HTR-8/SVneo (cell line): ENCODE data around the gene RASL11B.
"Not testable (repeated sequence)": the region's sequence is repeated elsewhere in the genome, so short reads cannot be mapped to it uniquely, and the experiment has no call there.

ENCODE experiments used
- DNase-seq: peaks from one replicate; pipeline ENCODE4 v3.0.0; 2011; ENCODE audit warnings: low spot score, mixed read lengths; ENCODE audit not compliant: insufficient read length
- FAIRE-seq: peaks from 2 replicates; lab custom pipeline; 2011; peaks lifted over from hg19 to GRCh38; lab: Jason Lieb, UNC

Gene RASL11B, protein sequence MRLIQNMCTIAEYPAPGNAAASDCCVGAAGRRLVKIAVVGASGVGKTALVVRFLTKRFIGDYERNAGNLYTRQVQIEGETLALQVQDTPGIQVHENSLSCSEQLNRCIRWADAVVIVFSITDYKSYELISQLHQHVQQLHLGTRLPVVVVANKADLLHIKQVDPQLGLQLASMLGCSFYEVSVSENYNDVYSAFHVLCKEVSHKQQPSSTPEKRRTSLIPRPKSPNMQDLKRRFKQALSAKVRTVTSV

GRCh38 chr4:52861879-52862616, at the start of gene RASL11B:
Gene RASL11B, plus strand, starts transcription at chr4:52862317. Its CDS starts 191 bp downstream, at chr4:52862508.
- DNase-seq: peak; percentile 68
- no peak for FAIRE-seq

- FAIRE-seq: no peak
Observed at GRCh38 chr4:52813546-52813945, 48.6 kb upstream of the RASL11B start.

DNA sequence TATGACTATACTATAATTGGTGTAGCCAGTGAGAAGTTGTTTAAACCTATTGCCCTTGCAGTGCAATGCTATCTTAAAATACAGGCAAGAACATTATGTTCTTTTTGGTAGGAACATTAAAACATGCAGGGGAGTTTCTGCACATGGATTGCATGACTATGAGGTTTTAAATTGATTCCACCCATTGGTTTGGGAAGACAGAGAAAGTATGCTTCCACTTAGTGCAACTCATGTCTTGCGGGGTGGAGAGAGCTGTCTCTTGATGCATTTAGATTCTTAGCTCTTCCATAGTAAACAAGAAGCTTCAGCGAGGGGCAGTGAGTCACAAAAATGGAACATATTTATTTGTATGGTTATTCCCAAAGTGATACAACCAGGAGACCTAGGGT, 39.5 kb upstream of the RASL11B start:
- no peak for FAIRE-seq
- no peak for DNase-seq

More at GRCh38 chr4:52813546-52813945, 48.6 kb upstream of the RASL11B start:
- DNase-seq: no peak

- DNase-seq: no peak
- FAIRE-seq: no peak
Observed at GRCh38 chr4:52822972-52823701, 39.0 kb upstream of the RASL11B start.

- DNase-seq (no peak), FAIRE-seq (no peak)
Observed at GRCh38 chr4:52823702-52824092, 38.4 kb upstream of the RASL11B start.

DNA sequence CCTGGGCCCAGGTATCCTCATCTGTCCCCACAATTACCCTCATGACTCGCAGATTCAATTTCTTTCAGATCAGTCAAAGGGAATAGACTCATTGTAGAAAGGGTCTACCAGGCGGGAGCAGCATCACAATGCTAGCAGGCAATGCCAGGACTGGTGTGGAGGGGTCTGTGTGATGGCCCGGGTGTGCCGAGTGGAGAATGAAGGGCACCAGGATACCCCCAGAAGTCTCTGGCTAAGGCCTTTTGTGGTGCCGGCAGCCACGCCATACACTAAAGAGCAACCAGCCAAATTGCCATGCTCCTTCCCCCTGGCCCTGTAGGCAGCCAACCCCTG, 37.9 kb upstream of the RASL11B start:
- FAIRE-seq (no peak), DNase-seq (no peak)

DNA sequence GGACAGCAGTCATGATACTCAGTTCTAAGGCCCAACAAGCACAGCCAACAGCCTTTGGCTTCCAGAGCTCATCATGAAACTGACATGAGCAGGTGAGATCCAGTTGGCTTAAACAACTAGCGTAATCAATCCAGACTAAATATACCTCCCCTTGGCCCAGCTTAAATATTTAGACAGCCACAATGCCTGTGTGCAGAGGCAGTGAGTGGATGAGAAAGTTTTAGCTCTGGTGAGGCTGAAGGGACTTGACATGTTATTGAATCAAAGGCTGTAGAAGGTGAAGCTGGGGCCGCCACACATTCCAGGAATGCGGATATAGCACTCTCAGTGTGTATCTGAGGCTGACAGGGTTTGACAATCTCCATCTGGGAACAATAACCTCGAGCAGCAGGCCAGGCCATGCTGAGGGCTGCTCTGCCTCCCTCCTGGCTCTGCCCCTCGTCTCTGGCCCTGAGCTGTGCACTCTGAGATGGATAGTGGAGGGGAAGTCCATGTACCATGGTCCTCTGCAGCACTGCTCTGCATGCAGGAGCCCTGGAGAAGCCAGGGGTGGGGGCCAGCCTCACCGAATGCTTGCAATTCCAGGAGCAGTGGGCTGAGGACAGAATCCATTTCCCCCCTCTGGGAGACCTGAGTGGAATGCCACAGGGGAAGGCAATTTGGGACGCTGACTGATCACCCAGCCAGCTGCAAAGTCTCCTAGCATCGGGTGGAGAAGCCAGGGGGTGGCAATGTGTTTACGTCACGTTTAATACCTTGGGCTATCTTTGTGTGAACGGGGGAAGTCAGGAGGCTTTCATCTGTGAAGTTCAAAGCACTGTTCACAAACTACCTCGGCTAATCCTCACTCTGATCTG, 37.3 kb upstream of the RASL11B start:
- DNase-seq: no peak
- no peak for FAIRE-seq

DNA sequence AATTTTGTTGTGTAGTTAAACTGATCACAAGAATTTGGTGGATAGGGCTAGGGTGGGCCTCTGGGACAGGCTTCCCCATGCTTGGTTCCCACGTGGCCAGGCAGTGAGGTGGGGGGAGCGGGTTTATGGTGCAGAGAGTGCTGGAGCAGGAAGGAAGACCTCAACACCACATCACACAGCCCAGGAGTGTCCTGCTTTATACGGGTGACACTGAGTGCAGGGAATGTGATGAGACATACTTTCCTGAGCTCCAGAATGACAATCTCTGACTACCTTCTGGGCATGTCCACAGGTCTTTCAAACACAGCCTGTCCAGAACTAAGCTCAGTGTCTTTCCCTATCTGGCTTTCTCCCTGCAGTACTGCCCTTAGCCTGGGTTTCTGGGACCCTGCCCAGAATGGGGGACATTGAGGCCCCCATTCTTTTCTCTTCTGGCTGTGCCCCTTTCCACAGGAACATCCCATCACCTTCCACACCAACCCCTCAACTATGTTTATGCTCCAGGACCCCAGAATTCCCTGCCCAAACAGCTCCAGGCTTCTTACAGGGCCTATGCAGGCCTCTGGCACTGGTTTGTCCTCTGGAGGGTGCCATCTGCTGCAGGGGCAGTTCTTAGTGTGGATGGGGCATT, 36.5 kb upstream of the RASL11B start:
- DNase-seq: no peak
- no peak for FAIRE-seq

- DNase-seq (no peak), FAIRE-seq (no peak)
Observed at GRCh38 chr4:52833941-52834525, 28.1 kb upstream of the RASL11B start.

DNA sequence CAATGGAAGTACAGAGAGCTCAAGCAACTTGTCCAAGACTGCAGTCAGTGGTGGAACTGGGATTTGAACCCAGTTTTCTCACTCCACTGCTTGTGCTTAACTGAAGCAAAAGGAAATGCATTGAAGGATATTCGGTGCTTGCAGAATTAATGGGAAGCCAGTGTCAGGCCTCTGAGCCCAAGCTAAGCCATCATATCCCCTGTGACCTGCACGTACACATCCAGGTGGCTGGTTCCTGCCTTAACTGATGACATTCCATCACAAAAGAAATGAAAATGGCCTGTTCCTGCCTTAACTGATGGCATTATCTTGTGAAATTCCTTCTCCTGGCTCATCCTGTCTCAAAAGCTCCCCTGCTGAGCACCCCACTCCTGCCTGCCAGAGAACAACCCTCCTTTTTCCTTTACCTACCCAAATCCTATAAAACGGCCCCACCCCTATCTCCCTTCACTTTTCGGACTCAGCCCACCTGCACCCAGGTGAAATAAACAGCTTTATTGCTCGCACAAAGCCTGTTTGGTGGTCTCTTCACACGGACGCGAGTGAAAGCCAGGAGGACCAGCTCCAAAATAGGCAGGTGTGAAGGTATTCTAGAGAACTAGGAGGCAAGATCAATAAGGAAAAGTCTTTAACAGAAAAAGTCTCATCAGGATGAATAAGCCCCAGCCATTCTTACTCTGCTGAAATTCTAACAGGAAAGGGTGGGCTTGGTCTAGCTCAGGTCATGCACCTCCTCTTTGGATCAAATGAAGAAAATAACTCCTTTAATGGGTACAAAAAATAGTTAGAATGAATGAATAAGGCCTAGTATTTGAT, 27.3 kb upstream of the RASL11B start:
- not testable (repeated sequence) for DNase-seq, FAIRE-seq

GRCh38 chr4:52836120-52836519, 26.0 kb upstream of the RASL11B start:
- DNase-seq (no peak), FAIRE-seq (no peak)

GRCh38 chr4:52836678-52837077, 25.4 kb upstream of the RASL11B start:
- FAIRE-seq (no peak), DNase-seq (no peak)

DNA sequence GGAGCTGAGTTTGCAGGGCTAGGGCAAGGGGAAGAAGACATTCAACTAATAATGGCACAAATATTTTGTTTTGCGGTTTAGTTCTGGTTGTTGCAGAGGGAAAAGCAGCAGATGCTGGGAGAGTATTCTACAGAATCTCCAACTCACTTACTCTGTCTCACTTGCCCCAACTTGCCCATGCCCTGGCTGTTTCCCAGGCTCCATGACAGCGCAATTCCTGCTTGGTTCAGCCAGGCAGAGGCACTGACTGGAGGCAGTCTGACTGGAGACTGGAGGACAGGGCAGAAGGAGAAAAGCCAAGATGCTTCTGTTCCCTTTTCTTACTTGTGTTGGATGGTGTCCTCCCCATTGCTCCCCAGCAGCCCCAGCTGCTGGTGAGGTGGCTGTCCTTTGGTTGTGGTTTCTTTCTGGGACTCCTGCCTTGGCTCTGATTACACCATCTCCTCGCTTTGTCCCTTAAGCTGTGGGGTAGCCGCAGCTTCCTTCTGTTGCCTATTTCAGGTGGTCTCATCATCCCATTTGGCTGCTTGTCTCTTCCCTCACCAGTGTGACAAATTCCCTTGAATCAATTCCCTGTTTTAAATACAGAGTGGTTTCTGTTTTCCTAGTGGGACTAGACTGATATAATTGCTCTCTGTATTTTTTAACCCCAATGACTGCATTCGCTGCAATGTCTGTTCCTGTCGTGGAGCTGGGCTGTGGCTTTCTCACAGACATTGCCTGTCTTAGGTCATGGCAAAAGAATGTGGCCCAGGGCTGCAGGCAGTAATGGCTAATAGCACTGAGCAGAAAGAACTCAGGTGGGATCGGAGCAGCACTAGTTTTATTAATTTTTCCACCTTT, 24.2 kb upstream of the RASL11B start:
- DNase-seq (peak; percentile 59), FAIRE-seq (no peak)

DNA sequence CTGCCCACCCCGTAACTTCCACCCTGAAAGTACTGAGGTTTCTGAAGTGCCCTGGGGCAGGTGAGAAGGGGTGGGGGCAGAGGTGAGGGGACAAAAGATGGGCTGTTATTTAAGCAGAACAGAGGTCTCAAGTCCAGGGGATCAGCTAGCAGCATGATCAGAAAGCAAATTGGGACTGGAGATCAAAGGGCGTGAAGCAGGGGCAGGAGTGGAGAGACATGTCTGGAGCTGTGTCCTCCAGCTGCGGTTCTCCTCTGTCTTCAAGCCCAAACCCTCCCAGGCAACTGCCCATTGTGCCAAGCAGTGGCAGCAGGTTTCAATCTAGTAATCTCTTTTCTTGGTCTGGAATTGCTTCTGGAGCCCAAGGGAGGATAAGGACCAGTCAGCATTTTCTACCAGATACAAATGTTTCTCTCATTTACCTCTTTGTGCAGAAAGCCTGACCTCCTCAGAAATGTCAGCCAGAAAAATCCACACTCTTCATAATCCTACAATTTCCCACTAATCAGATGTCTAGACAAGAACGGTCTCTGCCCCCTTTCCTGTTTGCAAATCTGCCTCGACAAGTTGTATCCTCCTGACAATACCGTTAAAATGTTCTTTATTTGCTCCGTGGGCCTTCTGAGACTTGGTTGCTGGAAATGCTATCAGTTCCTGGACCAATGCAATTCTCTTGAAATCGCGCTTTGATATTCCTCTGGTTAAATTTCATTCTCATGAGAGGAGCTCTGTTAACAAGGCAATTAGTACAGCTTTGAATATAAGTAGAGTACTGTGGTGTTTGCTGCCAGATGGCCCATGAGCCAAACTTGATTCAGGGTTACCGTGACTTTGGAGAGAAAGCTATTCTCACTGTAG, 23.2 kb upstream of the RASL11B start:
- no peak for FAIRE-seq
- no peak for DNase-seq

- DNase-seq: no peak
- FAIRE-seq: no peak
Observed at GRCh38 chr4:52840531-52841370, 21.4 kb upstream of the RASL11B start.
